K562 (cell line): ENCODE results near the gene SEMA5A. TPM values are rescaled to one million over a fixed set of nuclear protein-coding genes. Genes with fewer than 3 reads are reported as not detected.

Source experiments
- ATAC-seq: fragments of 200-7000 bp; cut with Tn5 transposase; 3 replicates; pipeline ENCODE4 v1.9.1; 2020; ENCODE audit warnings: moderate library complexity
- BruUV-seq: library from RNA; stranded (reverse); fragments of 400-500 nt; replicated peaks from 2 replicates; lab custom pipeline; 2021; lab: Mats Ljungman, UMichigan
- CTCF ChIA-PET: fragments of 300-600 bp; formaldehyde crosslinking; extraction: SDS; loops from one replicate; lab custom pipeline; 2021; ENCODE audit warnings: low intra/inter-chr PET ratio; lab: Yijun Ruan, JAX
- POLR2A ChIA-PET: fragments of 300-600, 350-650 bp; sonication (Branson Sonifier 250); formaldehyde crosslinking; extraction: SDS; loops from one replicate; lab custom pipeline; 2021; ENCODE audit warnings: antibody characterized with exemption, inconsistent platforms; lab: Yijun Ruan, JAX
- DNase-seq, 4 experiments: peaks; one replicate each; pipeline versions ENCODE4 v3.0.0 to v3.0.0-alpha.2; 2011 to 2018; ENCODE audit warnings: low spot score in 3 of 4, mixed read lengths in 3 of 4; ENCODE audit errors: extremely low read depth in 1 of 4
- FAIRE-seq: peaks from 2 replicates; lab custom pipeline; 2011; peaks lifted over from hg19 to GRCh38; lab: Jason Lieb, UNC
- H2AFZ ChIP-seq: 2 replicates; pipeline ENCODE4 v1.6.0; 2011; ENCODE audit warnings: low read depth, low read length, control low read depth, inconsistent platforms
- H3K27ac ChIP-seq: fragments of 200-600 bp; 3 replicates; pipeline ENCODE4 v1.8.0; 2011; ENCODE audit warnings: low read depth, mild to moderate bottlenecking, control low read depth, inconsistent platforms, low read length, moderate library complexity, mixed read lengths; ENCODE audit errors: extremely low read depth
- H3K27me3 ChIP-seq, 2 experiments: fragments of 300-600 bp in 1 of 2; 2 replicates in 1 of 2; 3 replicates in 1 of 2; pipeline versions ENCODE4 v1.6.0 to v1.8.0; 2011; ENCODE audit warnings: inconsistent platforms in 2 of 2, low read length in 2 of 2, mild to moderate bottlenecking in 1 of 2, mixed read lengths in 1 of 2, moderate library complexity in 1 of 2; ENCODE audit not compliant: control insufficient read depth in 2 of 2, insufficient read depth in 2 of 2
- H3K36me3 ChIP-seq: fragments of 300-600 bp; 3 replicates; pipeline ENCODE4 v1.8.0; 2011; ENCODE audit warnings: mild to moderate bottlenecking, low read length, inconsistent platforms; ENCODE audit not compliant: control insufficient read depth, insufficient read depth
- H3K4me1 ChIP-seq, 2 experiments: fragments of 200-600 bp in 1 of 2; replicated peaks in 1 of 2; 2 replicates in 1 of 2; 3 replicates in 1 of 2; pipeline versions ENCODE4 v1.5.1 to v1.8.0; 2011; ENCODE audit warnings: inconsistent platforms in 2 of 2, low read length in 2 of 2, mild to moderate bottlenecking in 1 of 2, mixed read lengths in 1 of 2, moderate library complexity in 1 of 2; ENCODE audit not compliant: control insufficient read depth in 2 of 2, insufficient read depth in 2 of 2
- H3K4me2 ChIP-seq: 2 replicates; pipeline ENCODE4 v1.6.1; 2011; ENCODE audit warnings: low read length, control low read depth, inconsistent platforms, mixed read lengths; ENCODE audit not compliant: insufficient read depth
- H3K4me3 ChIP-seq: fragments of 200-600 bp; sonication (generic), shearing (Covaris generic); 2 replicates; pipeline ENCODE4 v1.5.1; 2016; ENCODE audit warnings: control low read depth, inconsistent platforms
- H3K79me2 ChIP-seq: fragments of 200-600 bp; 3 replicates; pipeline ENCODE4 v1.8.0; 2011; ENCODE audit warnings: low read length, inconsistent platforms; ENCODE audit not compliant: control insufficient read depth, insufficient read depth
- H3K9ac ChIP-seq, 2 experiments: 2 replicates each; pipeline versions ENCODE4 v1.6.0 to v1.6.1; 2011; ENCODE audit warnings: low read depth in 2 of 2, low read length in 2 of 2, control low read depth in 1 of 2, inconsistent platforms in 1 of 2, mild to moderate bottlenecking in 1 of 2, mixed read lengths in 1 of 2; ENCODE audit not compliant: insufficient read depth in 1 of 2
- H3K9me1 ChIP-seq: one replicate; pipeline ENCODE4 v1.6.0; 2011; ENCODE audit warnings: inconsistent platforms, mild to moderate bottlenecking, low read length, moderate library complexity; ENCODE audit not compliant: control insufficient read depth, insufficient read depth
- H3K9me3 ChIP-seq: replicated peaks from 2 replicates; pipeline ENCODE4 v1.5.1; 2011; ENCODE audit warnings: low read depth, low read length, inconsistent platforms; ENCODE audit not compliant: control insufficient read depth, insufficient read depth
- H4K20me1 ChIP-seq: replicated peaks from 2 replicates; pipeline ENCODE4 v1.6.1; 2011; ENCODE audit warnings: low read length, inconsistent platforms, mixed read lengths; ENCODE audit not compliant: control insufficient read depth, insufficient read depth
- HMGXB4 ChIP-seq: sonication (generic); formaldehyde crosslinking; IDR thresholded peaks from 2 replicates; pipeline ENCODE4 v1.8.1; 2023; ENCODE audit warnings: mild to moderate bottlenecking, missing genetic modification reagents
- RFX1 ChIP-seq: fragments of 450-650 bp; IDR thresholded peaks from 2 replicates; pipeline ENCODE4 v1.6.1; 2016; ENCODE audit warnings: mild to moderate bottlenecking, moderate library complexity
- RHOXF2B ChIP-seq: fragments of 250-450 bp; sonication (Bioruptor Pico); conservative IDR thresholded peaks from 2 replicates; pipeline ENCODE4 v1.5.1; 2021
- ZNF217 ChIP-seq: sonication (generic); formaldehyde crosslinking; IDR thresholded peaks from 2 replicates; pipeline ENCODE4 v1.8.0; 2022; ENCODE audit warnings: mild to moderate bottlenecking, missing genetic modification reagents
- ZNF318 ChIP-seq, 2 experiments: fragments of 450-650 bp; IDR thresholded peaks; 2 replicates each; pipeline ENCODE4 v1.6.1; 2016; ENCODE audit warnings: mild to moderate bottlenecking in 2 of 2, borderline replicate concordance in 1 of 2, low read depth in 1 of 2, moderate library complexity in 1 of 2
- WGBS: fragments of 100-300 bp; shearing (Covaris generic); methylation state at CpG from one replicate; pipeline ENCODE4 v1.1.6; 2016; ENCODE audit warnings: low coverage, mixed read lengths; ENCODE audit not compliant: insufficient coverage; ENCODE audit errors: missing lambda C conversion rate; 5-methylcytosine and 5-hydroxymethylcytosine counted together
- in situ Hi-C: fragments of 300-500 bp; cut with MboI; formaldehyde crosslinking; loops from 4 replicates; pipeline ENCODE4 v1.15.0; 2018; ENCODE audit warnings: inconsistent platforms, mixed read lengths
- intact Hi-C: fragments of 100-400 bp; cut with micrococcal nuclease; formaldehyde crosslinking; loops from 2 replicates; pipeline ENCODE4 v1.14.2; 2022
- polyA plus RNA-seq, 8 experiments: library from polyadenylated mRNA; depleted of rRNA in 4 of 8; stranded (reverse) in 5 of 8; unstranded in 3 of 8; fragments of >200 nt; fragmentation: Nextera tagmentation in 2 of 8; fragmentation: Illumina TruSeq in 1 of 8; extraction: Ambion mirVana in 2 of 8; extraction: Trizol in 1 of 8; gene quantifications; 2 replicates each; pipeline versions ENCODE4 v1.2.1 to v1.2.3, GENCODE V29; 2011 to 2014; ENCODE audit warnings: inconsistent platforms in 1 of 8, missing spikeins in 1 of 8
- total RNA-seq, 7 experiments: library from RNA; depleted of rRNA in 6 of 7; stranded (reverse); fragments of >200 nt in 6 of 7; fragmentation: Illumina TruSeq in 2 of 7; extraction: Trizol in 2 of 7; gene quantifications; 2 replicates each; pipeline versions ENCODE4 v1.2.1 to v1.2.3, GENCODE V29; 2011 to 2021; ENCODE audit warnings: low replicate concordance in 1 of 7

The SEMA5A gene
- total and polyA plus RNA-seq, 9 of the 15 experiments (the other 6 are each of a cell fraction or from before 2014, with no cell fraction given) = 0.02 TPM; not detected in 8

GRCh38 chr5:9202636-9203035 is 343.2 kb downstream of the SEMA5A start:
- H3K4me3 ChIP-seq = no peak overlapping the region
- no peak for TF ChIP-seq ZNF217 (CRISPR knock-in tag)
- no peak for TF ChIP-seq HMGXB4 (CRISPR knock-in tag)
- no peak for TF ChIP-seq RHOXF2B
- peak; percentile 46 for TF ChIP-seq RFX1
- TF ChIP-seq, all 486 proteins: peak for 1
- Histone ChIP-seq H3K79me2 (no peaks in the 10 kb centered on the region), H3K9me1 (no peaks in the 10 kb centered on the region), H3K9me3 (no peaks in the 10 kb centered on the region), H3K27ac (no peak overlapping the region), H3K36me3 (no peaks in the 10 kb centered on the region), H3K27me3 (no peaks in the 10 kb centered on the region), H4K20me1 (no peaks in the 10 kb centered on the region), H3K9ac (no peak overlapping the region), H2AFZ (no peak overlapping the region), H3K4me1 (no peaks in the 10 kb centered on the region), H3K4me2 (no peak overlapping the region)
- intact Hi-C loops (loop anchor here (10.0 kb wide), 1 partner anchor 448 kb away; no protein-coding TSS in a partner anchor), in situ Hi-C loops (loop anchor here (10.0 kb wide), 1 partner anchor 1278 kb away; no protein-coding TSS in a partner anchor)
- ATAC-seq (no peak), DNase-seq (no peak), FAIRE-seq (no peak)
- BruUV-seq = no TSS peak
- WGBS = 0% methylated on average over 2 of the region's 2 CpGs
- ChIA-PET POLR2A (no interaction called here), CTCF (no interaction called here)

- Histone ChIP-seq H2AFZ (no peak overlapping the region), H3K4me3 (no peak overlapping the region), H3K9me3 (no peaks in the 10 kb centered on the region), H3K4me1 (no peaks in the 10 kb centered on the region), H3K27me3 (no peaks in the 10 kb centered on the region), H3K9ac (no peak overlapping the region), H3K4me2 (no peak overlapping the region), H4K20me1 (no peaks in the 10 kb centered on the region), H3K27ac (no peak overlapping the region), H3K9me1 (no peaks in the 10 kb centered on the region), H3K79me2 (no peaks in the 10 kb centered on the region), H3K36me3 (no peaks in the 10 kb centered on the region)
- BruUV-seq = no TSS peak
- ChIA-PET CTCF (no interaction called here), POLR2A (no interaction called here)
- no peak for DNase-seq
- WGBS = 0% methylated on average over 6 of the region's 6 CpGs
- no peak for FAIRE-seq
- ATAC-seq = no peak
- in situ Hi-C loops (loop anchor here (10.0 kb wide), 1 partner anchor 1277 kb away; no protein-coding TSS in a partner anchor), intact Hi-C loops (loop anchor here (10.0 kb wide), 1 partner anchor 447 kb away; no protein-coding TSS in a partner anchor)
- no peak for TF ChIP-seq ZNF318 (IDR thresholded peaks at IDR 0.05; ENCODE audit: borderline replicate concordance in 1 of 2, low read depth in 1 of 2)
Measured at GRCh38 chr5:9201761-9202160, 344.1 kb downstream of the SEMA5A start.
